ENCODE measurements around the gene ADCY4.

DNA sequence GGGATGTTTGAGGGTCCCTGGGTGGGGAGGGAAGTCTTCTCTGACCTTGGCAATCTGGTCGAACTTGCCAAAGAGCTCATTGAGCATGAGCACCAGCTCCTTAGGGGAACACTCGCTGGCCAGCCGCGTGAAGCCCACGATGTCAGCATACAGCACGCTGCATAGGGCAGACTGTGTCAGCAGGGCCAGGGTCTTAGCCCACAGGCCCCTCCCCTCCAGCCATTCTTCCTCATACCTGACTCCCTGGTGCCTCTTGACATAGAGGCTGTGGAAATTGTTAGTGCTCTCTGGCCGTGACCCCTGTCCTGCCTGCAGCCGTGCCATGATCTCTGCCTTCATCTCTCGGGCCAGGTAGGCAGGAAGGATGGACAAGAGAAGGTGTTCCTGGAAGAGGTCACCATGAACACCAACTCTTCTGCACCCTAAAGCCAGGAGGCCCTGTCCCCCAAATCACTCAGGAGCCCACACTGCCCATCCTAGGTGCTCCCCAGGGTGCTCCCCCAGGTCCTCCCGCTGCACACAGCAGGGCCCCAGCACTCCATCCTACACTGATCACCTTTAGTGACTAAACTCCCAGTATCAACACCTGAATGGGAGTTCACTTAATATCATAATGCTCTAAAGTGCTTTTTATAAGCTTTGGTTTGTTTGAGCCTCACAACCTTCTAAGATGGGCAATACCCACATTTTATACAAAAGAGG, 3.7 kb downstream of the ADCY4 start:
- no peak for TF ChIP-seq EP300 (IDR thresholded peaks at IDR 0.05)
- TF ChIP-seq, protein P1, sequence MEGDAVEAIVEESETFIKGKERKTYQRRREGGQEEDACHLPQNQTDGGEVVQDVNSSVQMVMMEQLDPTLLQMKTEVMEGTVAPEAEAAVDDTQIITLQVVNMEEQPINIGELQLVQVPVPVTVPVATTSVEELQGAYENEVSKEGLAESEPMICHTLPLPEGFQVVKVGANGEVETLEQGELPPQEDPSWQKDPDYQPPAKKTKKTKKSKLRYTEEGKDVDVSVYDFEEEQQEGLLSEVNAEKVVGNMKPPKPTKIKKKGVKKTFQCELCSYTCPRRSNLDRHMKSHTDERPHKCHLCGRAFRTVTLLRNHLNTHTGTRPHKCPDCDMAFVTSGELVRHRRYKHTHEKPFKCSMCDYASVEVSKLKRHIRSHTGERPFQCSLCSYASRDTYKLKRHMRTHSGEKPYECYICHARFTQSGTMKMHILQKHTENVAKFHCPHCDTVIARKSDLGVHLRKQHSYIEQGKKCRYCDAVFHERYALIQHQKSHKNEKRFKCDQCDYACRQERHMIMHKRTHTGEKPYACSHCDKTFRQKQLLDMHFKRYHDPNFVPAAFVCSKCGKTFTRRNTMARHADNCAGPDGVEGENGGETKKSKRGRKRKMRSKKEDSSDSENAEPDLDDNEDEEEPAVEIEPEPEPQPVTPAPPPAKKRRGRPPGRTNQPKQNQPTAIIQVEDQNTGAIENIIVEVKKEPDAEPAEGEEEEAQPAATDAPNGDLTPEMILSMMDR (IDR thresholded peaks at IDR 0.05), result no peak

All from ovary (tissue), 3 donors.